Activated CD8-positive, alpha-beta T cell treated with anti-CD3 and anti-CD28 coated beads for 36 hours (primary cell): ENCODE measurements around the gene EIF3J. TPM values are rescaled to one million over a fixed set of nuclear protein-coding genes. Genes with fewer than 3 reads are reported as not detected.

Experiments
- ATAC-seq: fragments of 200-7000 bp; cut with Tn5 transposase; one replicate; pipeline ENCODE4 v1.10.0; 2021; ENCODE audit warnings: mild to moderate bottlenecking, moderate library complexity
- CTCF ChIA-PET: fragments of 350-600 bp; sonication (Branson Sonifier 250); formaldehyde crosslinking; loops from one replicate; lab custom pipeline; 2021; ENCODE audit warnings: antibody characterized with exemption; lab: Charles Lee
- POLR2A ChIA-PET: fragments of 350-600 bp; sonication (Branson Sonifier 250); formaldehyde crosslinking; loops from one replicate; lab custom pipeline; 2021; ENCODE audit warnings: antibody characterized with exemption; lab: Charles Lee
- DNase-seq: peaks from one replicate; pipeline ENCODE4 v3.0.0-alpha.2; 2020
- H3K27ac Mint-ChIP-seq: one replicate; pipeline ENCODE4 v1.8.0; 2021; ENCODE audit warnings: mild to moderate bottlenecking, mixed read lengths
- H3K27me3 Mint-ChIP-seq: one replicate; pipeline ENCODE4 v1.8.0; 2021; ENCODE audit warnings: mixed read lengths
- H3K36me3 Mint-ChIP-seq: one replicate; pipeline ENCODE4 v1.8.0; 2021; ENCODE audit warnings: low read depth, mixed read lengths
- H3K4me1 Mint-ChIP-seq: one replicate; pipeline ENCODE4 v1.8.0; 2021; ENCODE audit warnings: low read depth, mixed read lengths
- H3K4me3 Mint-ChIP-seq: one replicate; pipeline ENCODE4 v1.8.0; 2021; ENCODE audit warnings: mild to moderate bottlenecking, moderate library complexity, mixed read lengths
- H3K9me3 Mint-ChIP-seq: one replicate; pipeline ENCODE4 v1.8.0; 2021; ENCODE audit warnings: mixed read lengths
- intact Hi-C: fragments of 100-400 bp; cut with micrococcal nuclease; formaldehyde crosslinking; loops from one replicate; pipeline ENCODE4 v1.10.0; 2022
- total RNA-seq, 2 experiments: library from RNA; stranded (reverse); gene quantifications; one replicate each; pipeline ENCODE4 v1.2.3, GENCODE V29; 2021
- TF ChIP-seq, protein P1 (sequence below): fragments of 200-600 bp; IDR thresholded peaks from one replicate; pipeline ENCODE4 v1.8.0; 2022; ENCODE audit warnings: antibody characterized with exemption, mild to moderate bottlenecking

Gene EIF3J
- total RNA-seq, 2 experiments from 2014 or later, result 109 to 112 TPM

- Mint-ChIP-seq H3K27ac (peak overlapping the region; percentile 38), H3K4me1 (peaks cover 18% of the 10 kb centered on the region), H3K4me3 (no peak overlapping the region), H3K36me3 (peaks cover 15% of the 10 kb centered on the region), H3K27me3 (no peaks in the 10 kb centered on the region), H3K9me3 (no peaks in the 10 kb centered on the region)
- ATAC-seq (no peak), DNase-seq (no peak)
- TF ChIP-seq, protein P1, sequence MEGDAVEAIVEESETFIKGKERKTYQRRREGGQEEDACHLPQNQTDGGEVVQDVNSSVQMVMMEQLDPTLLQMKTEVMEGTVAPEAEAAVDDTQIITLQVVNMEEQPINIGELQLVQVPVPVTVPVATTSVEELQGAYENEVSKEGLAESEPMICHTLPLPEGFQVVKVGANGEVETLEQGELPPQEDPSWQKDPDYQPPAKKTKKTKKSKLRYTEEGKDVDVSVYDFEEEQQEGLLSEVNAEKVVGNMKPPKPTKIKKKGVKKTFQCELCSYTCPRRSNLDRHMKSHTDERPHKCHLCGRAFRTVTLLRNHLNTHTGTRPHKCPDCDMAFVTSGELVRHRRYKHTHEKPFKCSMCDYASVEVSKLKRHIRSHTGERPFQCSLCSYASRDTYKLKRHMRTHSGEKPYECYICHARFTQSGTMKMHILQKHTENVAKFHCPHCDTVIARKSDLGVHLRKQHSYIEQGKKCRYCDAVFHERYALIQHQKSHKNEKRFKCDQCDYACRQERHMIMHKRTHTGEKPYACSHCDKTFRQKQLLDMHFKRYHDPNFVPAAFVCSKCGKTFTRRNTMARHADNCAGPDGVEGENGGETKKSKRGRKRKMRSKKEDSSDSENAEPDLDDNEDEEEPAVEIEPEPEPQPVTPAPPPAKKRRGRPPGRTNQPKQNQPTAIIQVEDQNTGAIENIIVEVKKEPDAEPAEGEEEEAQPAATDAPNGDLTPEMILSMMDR, result peak; percentile 48
- ChIA-PET POLR2A (interaction anchor here (0.6 to 2.4 kb wide), 4 partner anchors 10 to 30 kb away, joined by 3 to 12 read pairs (median 4); no protein-coding TSS in a partner anchor), CTCF (interaction anchor here (1.0 to 2.2 kb wide), 7 partner anchors 10 to 325 kb away, joined by 3 to 8 read pairs (median 4); no protein-coding TSS in a partner anchor)
- intact Hi-C loops, result loop anchor here (10.0 kb wide), 1 partner anchor 228 kb away; no protein-coding TSS in a partner anchor
These were observed 4.3 kb upstream of the EIF3J start for GRCh38 chr15:44532689-44533088.

DNA sequence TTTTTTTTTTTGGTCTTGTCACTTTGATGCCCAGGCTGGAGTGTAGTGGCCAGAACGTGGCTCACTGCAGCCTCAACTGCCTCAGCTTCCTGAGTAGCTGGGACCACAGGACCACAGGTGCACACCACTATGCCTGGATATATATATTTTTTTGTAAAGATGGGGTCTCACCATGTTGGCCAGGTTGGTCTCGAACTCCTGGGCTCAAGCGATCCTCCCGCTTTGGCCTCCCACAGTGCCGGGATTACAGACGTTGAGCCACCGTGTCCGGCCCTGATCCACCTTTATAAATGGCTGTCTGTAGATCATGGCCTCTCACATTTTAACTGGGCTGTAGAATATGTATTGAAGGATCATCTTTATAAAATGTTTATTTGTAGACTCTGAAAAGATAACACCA lies 1.9 kb upstream of the EIF3J start:
- TF ChIP-seq, protein P1, result no peak
- H3K4me1 Mint-ChIP-seq, result peaks cover 24% of the 10 kb centered on the region
- DNase-seq, result no peak
- peaks cover 32% of the 10 kb centered on the region for H3K36me3 Mint-ChIP-seq
- no peaks in the 10 kb centered on the region for H3K9me3 Mint-ChIP-seq
- ChIA-PET CTCF (no interaction called here), POLR2A (no interaction called here)
- peak overlapping the region; percentile 70 for H3K27ac Mint-ChIP-seq
- intact Hi-C loops, result loop anchor here (5.0 to 10.0 kb wide), 2 partner anchors 108 to 230 kb away; partner anchors contain the start of gene CTDSPL2
- ATAC-seq, result no peak
- no peaks in the 10 kb centered on the region for H3K27me3 Mint-ChIP-seq
- peak overlapping the region; percentile 87 for H3K4me3 Mint-ChIP-seq

DNA sequence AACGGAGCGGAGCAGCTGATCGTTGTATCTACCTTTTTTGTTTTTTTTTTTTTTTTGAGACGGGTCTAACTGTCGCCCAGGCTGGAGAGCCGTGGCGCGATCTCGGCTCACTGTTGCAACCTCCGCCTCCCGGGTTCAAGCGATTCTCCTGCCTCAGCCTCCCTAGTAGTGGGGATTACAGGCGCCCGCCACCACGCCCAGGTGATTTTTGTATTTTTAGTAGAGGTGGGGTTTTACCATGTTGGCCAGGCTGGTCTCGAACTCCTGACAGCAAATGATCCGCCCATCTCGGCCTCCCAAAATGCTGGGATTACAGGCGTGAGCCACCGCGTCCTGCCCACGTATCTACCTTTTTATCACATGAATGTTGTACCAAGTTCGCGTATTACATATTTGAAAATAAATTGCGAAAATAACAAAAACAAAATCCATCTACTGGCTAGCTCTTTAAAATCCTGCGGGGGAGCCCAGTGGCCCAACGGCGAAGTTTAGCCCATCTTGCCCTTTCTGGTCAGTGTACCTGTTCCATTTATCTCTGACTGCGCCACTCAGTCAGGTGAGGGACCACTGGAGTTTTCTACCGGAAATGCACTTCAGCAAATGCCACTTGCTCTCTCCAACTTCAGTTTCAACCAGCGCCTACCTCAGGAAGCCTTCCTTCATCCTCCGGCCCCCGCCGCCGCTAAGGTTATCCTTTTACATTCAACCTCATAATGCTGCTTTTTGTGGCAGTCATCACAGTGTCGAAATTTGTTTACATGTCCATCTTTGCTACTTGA lies 1.2 kb upstream of the EIF3J start:
- POLR2A ChIA-PET, result interaction anchor here (1.1 kb wide), 1 partner anchor 11 kb away, joined by 3 read pairs; no protein-coding TSS in a partner anchor
- TF ChIP-seq, protein P1, result no peak
- Mint-ChIP-seq H3K27me3 (no peaks in the 10 kb centered on the region), H3K4me1 (peaks cover 30% of the 10 kb centered on the region), H3K27ac (peak overlapping the region; percentile 96), H3K36me3 (peaks cover 38% of the 10 kb centered on the region), H3K4me3 (peak overlapping the region; percentile 87), H3K9me3 (no peaks in the 10 kb centered on the region)
- peak; percentile 57 for DNase-seq
- intact Hi-C loops, result loop anchor here (5.0 to 10.0 kb wide), 2 partner anchors 108 to 231 kb away; partner anchors contain the start of gene CTDSPL2
- ATAC-seq, result no peak
- CTCF ChIA-PET, result no interaction called here

DNA sequence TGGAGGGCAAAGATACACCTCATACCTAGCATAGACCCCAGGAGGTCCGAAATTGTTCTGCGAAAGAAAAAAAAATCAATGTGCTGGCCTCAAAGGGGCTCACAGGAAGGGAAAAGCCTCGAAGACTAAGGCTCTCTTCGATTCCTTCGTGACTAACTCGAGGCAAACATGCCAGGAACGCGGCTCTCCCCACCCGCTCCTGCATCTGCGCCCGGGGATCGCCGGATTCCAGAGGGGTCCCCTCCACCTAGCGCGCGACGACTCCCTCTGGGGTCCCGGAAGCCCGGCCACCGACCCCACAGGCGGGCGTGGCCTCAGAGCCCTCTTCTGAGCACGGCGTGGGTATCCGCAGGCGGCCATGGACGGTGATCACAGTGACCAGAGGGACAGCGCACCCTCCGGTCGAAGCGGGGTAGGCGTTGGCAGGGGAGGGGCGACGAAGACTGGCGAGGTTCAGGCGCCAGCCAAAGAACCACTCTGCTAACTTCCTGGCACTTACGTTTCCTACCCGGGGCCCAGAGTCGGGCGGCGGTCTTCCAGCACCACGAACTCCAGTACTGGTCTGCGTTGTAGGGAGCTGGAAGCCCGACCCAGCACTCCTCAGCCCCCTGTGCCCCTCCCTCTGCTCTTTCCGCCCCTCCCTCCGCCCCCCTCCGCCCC lies 515 bp upstream of the EIF3J start:
- peak overlapping the region; percentile 96 for H3K27ac Mint-ChIP-seq
- no peaks in the 10 kb centered on the region for H3K27me3 Mint-ChIP-seq
- DNase-seq (peak; percentile 78), ATAC-seq (peak; percentile 68)
- intact Hi-C loops, result loop anchor here (5.0 to 10.0 kb wide), 2 partner anchors 109 to 232 kb away; partner anchors contain the start of gene CTDSPL2
- POLR2A ChIA-PET, result interaction anchor here (0.6 to 2.8 kb wide), 8 partner anchors 10 to 252 kb away, joined by 3 to 41 read pairs (median 3); partner anchors contain the start of gene CTDSPL2
- H3K4me1 Mint-ChIP-seq, result peaks cover 37% of the 10 kb centered on the region
- H3K9me3 Mint-ChIP-seq, result no peaks in the 10 kb centered on the region
- H3K4me3 Mint-ChIP-seq, result peak overlapping the region; percentile 87
- H3K36me3 Mint-ChIP-seq, result peaks cover 45% of the 10 kb centered on the region
- TF ChIP-seq, protein P1, result peak; percentile 16
- CTCF ChIA-PET, result interaction anchor here (1.1 to 2.4 kb wide), 2 partner anchors 9 to 108 kb away, joined by 4 to 15 read pairs; no protein-coding TSS in a partner anchor
